HCT116 (cell line): ENCODE data around the gene HDGFL3. TPM values are rescaled to one million over a fixed set of nuclear protein-coding genes. Genes with fewer than 3 reads are reported as not detected.
A peak's percentile ranks its signal among the peaks of the same experiment; 100 is the strongest.

Experiments used
- ATAC-seq: fragments of 200-7000 bp; cut with Tn5 transposase; 2 replicates; pipeline ENCODE4 v1.9.1; 2020; ENCODE audit warnings: mild to moderate bottlenecking, moderate library complexity
- BruUV-seq: library from RNA; stranded (reverse); fragments of 400-500 nt; replicated peaks from 2 replicates; lab custom pipeline; 2021; lab: Mats Ljungman, UMichigan
- CTCF ChIA-PET: fragments of 300-600 bp; sonication (Branson Sonifier 250); formaldehyde crosslinking; loops from one replicate; lab custom pipeline; 2021; ENCODE audit warnings: antibody characterized with exemption; lab: Charles Lee
- POLR2A ChIA-PET: fragments of 300-600, 350-600 bp; sonication (Branson Sonifier 250); formaldehyde crosslinking; loops from one replicate; lab custom pipeline; 2021; ENCODE audit warnings: antibody characterized with exemption; lab: Charles Lee
- RAD21 ChIA-PET, 2 experiments: fragments of 300-600 bp; sonication (Branson Sonifier 250); formaldehyde crosslinking; loops; one replicate each; lab custom pipeline; 2023; ENCODE audit warnings: low total read pairs in 2 of 2; ENCODE audit not compliant: uncharacterized antibody in 2 of 2, unreplicated experiment in 2 of 2, low non-redundant PET in 1 of 2; lab: Charles Lee
- DNase-seq: peaks from one replicate; pipeline ENCODE4 v3.0.0-alpha.2; 2010; ENCODE audit warnings: low read depth, low spot score
- H2AFZ ChIP-seq: fragments of 200-600 bp; shearing (Covaris generic), sonication (generic); 2 replicates; pipeline ENCODE4 v1.6.1; 2017; ENCODE audit warnings: low read depth, mixed run types, mixed read lengths, antibody characterized with exemption, low read length; ENCODE audit not compliant: poor library complexity, severe bottlenecking
- H3K27ac ChIP-seq: 2 replicates; pipeline ENCODE4 v1.5.1; 2012; ENCODE audit warnings: low read depth, low read length
- H3K27me3 ChIP-seq: fragments of 200-600 bp; sonication (generic); 2 replicates; pipeline ENCODE4 v1.6.1; 2016; ENCODE audit warnings: mixed run types, low read length, mixed read lengths; ENCODE audit not compliant: insufficient read depth
- H3K36me3 ChIP-seq, 2 experiments: fragments of 200-500 bp in 1 of 2; fragments of 200-600 bp in 1 of 2; sonication (Bioruptor generic) in 1 of 2; sonication (generic) in 1 of 2; 2 replicates each; pipeline versions ENCODE4 v1.5.1 to v1.6.1; 2014 to 2016; ENCODE audit warnings: low read length in 2 of 2, inconsistent platforms in 1 of 2, mixed read lengths in 1 of 2, mixed run types in 1 of 2; ENCODE audit not compliant: insufficient read depth in 2 of 2, control insufficient read depth in 1 of 2
- H3K4me1 ChIP-seq, 2 experiments: fragments of 200-600 bp in 1 of 2; sonication (generic) in 1 of 2; 2 replicates each; pipeline versions ENCODE4 v1.5.1 to v1.6.1; 2012 to 2017; ENCODE audit warnings: low read length in 2 of 2, inconsistent platforms in 1 of 2, mild to moderate bottlenecking in 1 of 2, mixed read lengths in 1 of 2, mixed run types in 1 of 2, moderate library complexity in 1 of 2; ENCODE audit not compliant: insufficient read depth in 2 of 2, control insufficient read depth in 1 of 2
- H3K4me2 ChIP-seq: fragments of 200-600 bp; sonication (generic); 2 replicates; pipeline ENCODE4 v1.6.1; 2017; ENCODE audit warnings: mixed run types, low read length, mixed read lengths
- H3K4me3 ChIP-seq, 2 experiments: fragments of 200-600 bp in 1 of 2; sonication (generic) in 1 of 2; replicated peaks in 1 of 2; 2 replicates each; pipeline ENCODE4 v1.5.1; 2011 to 2016; ENCODE audit warnings: low read length in 2 of 2, control low read depth in 1 of 2, low read depth in 1 of 2, mild to moderate bottlenecking in 1 of 2, mixed read lengths in 1 of 2, mixed run types in 1 of 2
- H3K79me2 ChIP-seq: fragments of 200-600 bp; sonication (generic); 2 replicates; pipeline ENCODE4 v1.6.1; 2017; ENCODE audit warnings: mild to moderate bottlenecking, mixed run types, low read length, moderate library complexity, mixed read lengths; ENCODE audit not compliant: insufficient read depth
- H3K9ac ChIP-seq: fragments of 200-600 bp; sonication (generic); 2 replicates; pipeline ENCODE4 v1.6.1; 2016; ENCODE audit warnings: low read length, mixed read lengths
- H3K9me2 ChIP-seq: fragments of 200-600 bp; sonication (generic), shearing (Covaris generic); 2 replicates; pipeline ENCODE4 v1.6.1; 2017; ENCODE audit warnings: mixed run types, mild to moderate bottlenecking, moderate library complexity; ENCODE audit not compliant: insufficient read depth
- H3K9me3 ChIP-seq, 2 experiments: fragments of 200-500 bp in 1 of 2; fragments of 200-600 bp in 1 of 2; sonication (Bioruptor generic) in 1 of 2; sonication (generic) in 1 of 2; 2 replicates each; pipeline ENCODE4 v1.6.1; 2014 to 2017; ENCODE audit warnings: low read length in 2 of 2, mixed read lengths in 2 of 2, inconsistent platforms in 1 of 2, low read depth in 1 of 2, mild to moderate bottlenecking in 1 of 2, mixed run types in 1 of 2, moderate library complexity in 1 of 2; ENCODE audit not compliant: control insufficient read depth in 1 of 2, insufficient read depth in 1 of 2
- H4K20me1 ChIP-seq: fragments of 200-600 bp; sonication (generic), shearing (Covaris generic); 2 replicates; pipeline ENCODE4 v1.6.1; 2017; ENCODE audit warnings: mixed run types, mild to moderate bottlenecking, moderate library complexity; ENCODE audit not compliant: insufficient read depth
- CBX3 ChIP-seq: IDR thresholded peaks from 2 replicates; pipeline ENCODE4 v1.6.1; 2012; ENCODE audit warnings: low read depth
- CTCF ChIP-seq, 3 experiments: fragments of 200-600 bp in 1 of 3; sonication (generic) in 1 of 3; IDR thresholded peaks in 2 of 3; conservative IDR thresholded peaks in 1 of 3; 2 replicates each; pipeline ENCODE4 v1.5.1; 2012 to 2017; ENCODE audit warnings: low read depth in 2 of 3, low read length in 2 of 3, antibody characterized with exemption in 1 of 3, borderline replicate concordance in 1 of 3, control low read depth in 1 of 3, mild to moderate bottlenecking in 1 of 3, mixed read lengths in 1 of 3, mixed run types in 1 of 3, moderate library complexity in 1 of 3; ENCODE audit not compliant: insufficient read depth in 1 of 3
- EGR1 ChIP-seq: IDR thresholded peaks from 2 replicates; pipeline ENCODE4 v1.6.1; 2012; ENCODE audit warnings: low read depth
- ELF1 ChIP-seq: IDR thresholded peaks from 2 replicates; pipeline ENCODE4 v1.6.1; 2012; ENCODE audit warnings: low read depth, borderline replicate concordance
- EZH2 ChIP-seq: fragments of 200-600 bp; sonication (generic); IDR thresholded peaks from 2 replicates; pipeline ENCODE4 v1.6.1; 2017; ENCODE audit warnings: antibody characterized with exemption, mixed run types
- FOSL1 ChIP-seq: IDR thresholded peaks from 2 replicates; pipeline ENCODE4 v1.6.1; 2012; ENCODE audit warnings: low read depth
- POLR2AphosphoS5 ChIP-seq: IDR thresholded peaks from 2 replicates; pipeline ENCODE4 v1.6.1; 2011; ENCODE audit warnings: mild to moderate bottlenecking, low read depth, low read length, moderate library complexity
- SRF ChIP-seq: IDR thresholded peaks from 2 replicates; pipeline ENCODE4 v1.6.1; 2012; ENCODE audit warnings: low read depth
- TCF7L2 ChIP-seq: IDR thresholded peaks from 2 replicates; pipeline ENCODE4 v1.7.0; 2011; ENCODE audit warnings: borderline replicate concordance, inconsistent platforms; ENCODE audit not compliant: insufficient read depth, insufficient read length; ENCODE audit errors: extremely low read depth
- YY1 ChIP-seq: IDR thresholded peaks from 2 replicates; pipeline ENCODE4 v1.6.1; 2011; ENCODE audit warnings: low read length, low read depth, moderate library complexity, mild to moderate bottlenecking; ENCODE audit not compliant: insufficient replicate concordance; ENCODE audit errors: extremely low read depth
- intact Hi-C: fragments of 100-400 bp; cut with micrococcal nuclease; formaldehyde crosslinking; loops from 2 replicates; pipeline ENCODE4 v1.10.0; 2022
- total RNA-seq: library from RNA; stranded (reverse); gene quantifications from one replicate; pipeline ENCODE4 v1.2.1, GENCODE V29; 2021; ENCODE audit not compliant: unreplicated experiment
- TF ChIP-seq, protein P1 (sequence below): IDR thresholded peaks from 2 replicates; pipeline ENCODE4 v1.6.1; 2012; ENCODE audit warnings: low read depth

Gene HDGFL3
- total RNA-seq, 1 experiment from 2014 or later: 0.64 TPM

DNA sequence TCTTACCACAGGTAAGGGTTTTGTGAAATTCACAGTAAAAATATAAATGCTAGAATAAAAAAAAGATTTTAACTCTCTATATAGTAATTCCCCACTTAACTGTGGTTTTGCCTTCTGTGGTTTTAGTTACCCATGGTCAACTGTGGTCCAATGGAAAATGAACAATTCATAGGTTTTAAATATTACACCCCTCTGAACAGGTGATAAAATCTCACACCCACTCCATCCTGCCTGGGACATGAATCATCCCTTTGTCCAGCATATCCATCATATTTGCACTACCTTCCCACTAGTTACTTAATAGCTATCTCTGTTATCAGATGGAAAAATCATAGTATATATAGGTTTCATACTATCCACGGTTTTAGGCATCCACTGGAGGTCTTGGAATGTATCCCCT, 49.2 kb downstream of the HDGFL3 start:
- no peak for ATAC-seq
- ChIA-PET RAD21 (no interaction called here), POLR2A (no interaction called here), CTCF (no interaction called here)
- no peaks in the 10 kb centered on the region for H3K9me3 ChIP-seq
- no peaks in the 10 kb centered on the region for H3K79me2 ChIP-seq
- no peak overlapping the region for H2AFZ ChIP-seq
- no peak overlapping the region for H3K4me3 ChIP-seq
- BruUV-seq: no TSS peak
- H3K27ac ChIP-seq: no peak overlapping the region
- no peak for DNase-seq
- intact Hi-C loops: no loop called here
- peak; percentile 38; the same call in 1 of the 2 replicates for TF ChIP-seq EGR1
- no peak for TF ChIP-seq CTCF (IDR thresholded peaks at IDR 0.05 in 2 of 3, conservative IDR thresholded peaks at IDR 0.05 in 1 of 3; ENCODE audit: borderline replicate concordance in 1 of 3, insufficient read depth in 1 of 3, low read depth in 2 of 3, low read length in 2 of 3)
- peaks cover 0 to 4% of the 10 kb centered on the region in 2 experiments; a peak in 1 of 4 replicates for H3K4me1 ChIP-seq
- no peaks in the 10 kb centered on the region for H3K9me2 ChIP-seq
- no peaks in the 10 kb centered on the region for H3K36me3 ChIP-seq
- H3K4me2 ChIP-seq: no peak overlapping the region
- no peak overlapping the region for H3K9ac ChIP-seq
- no peaks in the 10 kb centered on the region for H3K27me3 ChIP-seq
- H4K20me1 ChIP-seq: no peaks in the 10 kb centered on the region

- H3K27me3 ChIP-seq: no peaks in the 10 kb centered on the region
- H3K9me2 ChIP-seq: no peaks in the 10 kb centered on the region
- BruUV-seq: no TSS peak
- no peak overlapping the region for H3K9ac ChIP-seq
- no peak overlapping the region for H2AFZ ChIP-seq
- peaks cover 0 to 4% of the 10 kb centered on the region in 2 experiments; a peak in 1 of 4 replicates for H3K4me1 ChIP-seq
- H3K36me3 ChIP-seq: no peaks in the 10 kb centered on the region
- no peak overlapping the region for H3K4me3 ChIP-seq
- intact Hi-C loops: no loop called here
- no peak for DNase-seq
- ChIA-PET RAD21 (no interaction called here), POLR2A (no interaction called here), CTCF (no interaction called here)
- H3K4me2 ChIP-seq: no peak overlapping the region
- no peak for ATAC-seq
- no peak overlapping the region for H3K27ac ChIP-seq
- H3K9me3 ChIP-seq: no peaks in the 10 kb centered on the region
- no peaks in the 10 kb centered on the region for H4K20me1 ChIP-seq
- H3K79me2 ChIP-seq: no peaks in the 10 kb centered on the region
- TF ChIP-seq, protein P1, sequence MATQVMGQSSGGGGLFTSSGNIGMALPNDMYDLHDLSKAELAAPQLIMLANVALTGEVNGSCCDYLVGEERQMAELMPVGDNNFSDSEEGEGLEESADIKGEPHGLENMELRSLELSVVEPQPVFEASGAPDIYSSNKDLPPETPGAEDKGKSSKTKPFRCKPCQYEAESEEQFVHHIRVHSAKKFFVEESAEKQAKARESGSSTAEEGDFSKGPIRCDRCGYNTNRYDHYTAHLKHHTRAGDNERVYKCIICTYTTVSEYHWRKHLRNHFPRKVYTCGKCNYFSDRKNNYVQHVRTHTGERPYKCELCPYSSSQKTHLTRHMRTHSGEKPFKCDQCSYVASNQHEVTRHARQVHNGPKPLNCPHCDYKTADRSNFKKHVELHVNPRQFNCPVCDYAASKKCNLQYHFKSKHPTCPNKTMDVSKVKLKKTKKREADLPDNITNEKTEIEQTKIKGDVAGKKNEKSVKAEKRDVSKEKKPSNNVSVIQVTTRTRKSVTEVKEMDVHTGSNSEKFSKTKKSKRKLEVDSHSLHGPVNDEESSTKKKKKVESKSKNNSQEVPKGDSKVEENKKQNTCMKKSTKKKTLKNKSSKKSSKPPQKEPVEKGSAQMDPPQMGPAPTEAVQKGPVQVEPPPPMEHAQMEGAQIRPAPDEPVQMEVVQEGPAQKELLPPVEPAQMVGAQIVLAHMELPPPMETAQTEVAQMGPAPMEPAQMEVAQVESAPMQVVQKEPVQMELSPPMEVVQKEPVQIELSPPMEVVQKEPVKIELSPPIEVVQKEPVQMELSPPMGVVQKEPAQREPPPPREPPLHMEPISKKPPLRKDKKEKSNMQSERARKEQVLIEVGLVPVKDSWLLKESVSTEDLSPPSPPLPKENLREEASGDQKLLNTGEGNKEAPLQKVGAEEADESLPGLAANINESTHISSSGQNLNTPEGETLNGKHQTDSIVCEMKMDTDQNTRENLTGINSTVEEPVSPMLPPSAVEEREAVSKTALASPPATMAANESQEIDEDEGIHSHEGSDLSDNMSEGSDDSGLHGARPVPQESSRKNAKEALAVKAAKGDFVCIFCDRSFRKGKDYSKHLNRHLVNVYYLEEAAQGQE: no peak
- TF ChIP-seq EGR1 (no peak), SRF (no peak), YY1 (no peak), CBX3 (no peak), POLR2AphosphoS5 (no peak), EZH2 (no peak), CTCF (IDR thresholded peaks at IDR 0.05 in 2 of 3, conservative IDR thresholded peaks at IDR 0.05 in 1 of 3; ENCODE audit: borderline replicate concordance in 1 of 3, insufficient read depth in 1 of 3, low read depth in 2 of 3, low read length in 2 of 3) (no peak), FOSL1 (no peak), ELF1 (no peak), TCF7L2 (no peak)
Measured at GRCh38 chr15:83155942-83156341, 51.7 kb downstream of the HDGFL3 start.
